H54 (cell line): ENCODE results near the gene LRRC1.

Source experiments
- DNase-seq: peaks from one replicate; pipeline ENCODE4 v3.0.0; 2011; ENCODE audit warnings: low spot score, mixed read lengths; ENCODE audit not compliant: insufficient read length
- FAIRE-seq: peaks from 3 replicates; lab custom pipeline; 2011; peaks lifted over from hg19 to GRCh38; lab: Jason Lieb, UNC
- POLR2A ChIP-seq: IDR thresholded peaks from 2 replicates; pipeline ENCODE4 v1.6.1; 2011; ENCODE audit warnings: low read depth, mild to moderate bottlenecking, low read length

LRRC1 gene

GRCh38 chr6:53814353-53814752 is 19.5 kb downstream of the LRRC1 start:
- DNase-seq (no peak), FAIRE-seq (no peak)
- no peak for TF ChIP-seq POLR2A

- TF ChIP-seq POLR2A: no peak
- no peak for DNase-seq
Measured at GRCh38 chr6:53815381-53816119, 20.7 kb downstream of the LRRC1 start.

DNA sequence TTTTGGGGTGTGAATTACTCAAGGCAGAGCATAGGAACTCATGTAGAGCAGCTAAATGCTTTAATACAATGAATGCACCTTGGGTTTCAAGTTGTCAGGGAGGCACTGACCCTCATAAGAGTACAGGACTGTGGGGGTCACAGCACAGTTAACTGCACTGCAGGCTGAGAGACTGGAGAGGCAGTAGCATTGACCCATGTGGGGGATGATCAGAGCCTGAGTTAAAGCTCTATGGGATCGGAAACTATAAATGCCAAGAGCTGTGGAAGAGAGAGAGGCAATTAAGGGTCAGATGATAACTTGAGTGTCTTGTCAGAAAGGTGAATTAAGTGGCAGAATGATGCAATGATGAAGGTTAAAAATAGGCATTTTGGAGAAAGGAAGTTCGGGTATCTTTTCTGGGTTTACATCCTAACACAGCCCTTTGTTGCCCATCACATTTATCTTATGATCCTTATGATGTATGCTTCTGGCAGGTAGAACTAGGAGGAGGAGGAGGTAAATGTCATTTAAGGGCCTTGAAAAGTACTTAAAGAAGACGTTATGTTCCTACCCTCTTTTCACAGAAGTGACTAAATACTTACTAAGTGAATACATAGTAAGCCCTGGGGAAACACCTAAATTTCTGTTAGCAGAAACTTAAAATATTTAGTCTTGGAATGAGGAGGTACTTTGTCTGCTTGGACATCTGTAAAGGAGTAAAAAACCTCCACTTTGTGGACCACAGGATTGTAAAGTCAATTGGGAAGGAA is 24.2 kb downstream of the LRRC1 start:
- no peak for TF ChIP-seq POLR2A
- FAIRE-seq (peak; percentile 45), DNase-seq (no peak)

More at GRCh38 chr6:53815381-53816119, 20.7 kb downstream of the LRRC1 start:
- FAIRE-seq: peak; percentile 27

DNA sequence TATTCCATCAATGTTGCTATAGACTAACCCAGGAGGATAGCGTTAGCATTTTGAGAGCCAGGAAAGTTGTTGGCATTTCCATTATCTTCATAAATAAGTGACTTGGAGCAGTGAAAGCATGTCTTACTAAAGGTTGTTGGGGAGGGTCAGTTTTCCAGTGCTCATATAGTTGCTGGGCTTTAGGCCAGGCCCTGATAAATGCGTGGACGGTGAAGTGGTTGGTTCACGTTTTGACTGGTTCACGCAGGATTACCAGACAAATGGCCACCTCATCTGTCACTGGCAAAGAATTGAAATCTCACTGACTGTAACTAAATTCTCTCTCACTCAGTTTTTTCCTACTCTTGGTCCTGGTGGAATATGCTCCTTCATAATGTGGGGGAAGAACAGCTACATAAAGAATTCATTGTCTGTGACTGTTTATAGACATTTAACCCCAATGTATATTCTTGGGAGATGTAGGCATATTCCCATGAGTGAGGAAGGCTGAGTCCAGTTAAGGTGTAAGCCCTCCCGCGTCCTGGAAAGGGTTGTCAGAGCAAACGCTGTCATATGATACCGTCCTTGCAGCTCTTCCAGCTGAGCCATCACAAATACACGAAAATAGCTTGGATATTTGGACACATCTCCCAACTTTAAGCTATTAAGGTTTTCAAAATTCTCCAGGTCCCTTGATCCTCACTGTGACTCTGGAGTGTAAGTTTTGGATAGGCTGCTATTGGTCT is 27.8 kb downstream of the LRRC1 start:
- TF ChIP-seq POLR2A: no peak
- no peak for FAIRE-seq
- no peak for DNase-seq

GRCh38 chr6:53824714-53825113 is 29.9 kb downstream of the LRRC1 start:
- TF ChIP-seq POLR2A: no peak
- DNase-seq: no peak
- no peak for FAIRE-seq

- TF ChIP-seq POLR2A: no peak
- no peak for FAIRE-seq
Measured at GRCh38 chr6:53825532-53826321, 30.9 kb downstream of the LRRC1 start.

DNA sequence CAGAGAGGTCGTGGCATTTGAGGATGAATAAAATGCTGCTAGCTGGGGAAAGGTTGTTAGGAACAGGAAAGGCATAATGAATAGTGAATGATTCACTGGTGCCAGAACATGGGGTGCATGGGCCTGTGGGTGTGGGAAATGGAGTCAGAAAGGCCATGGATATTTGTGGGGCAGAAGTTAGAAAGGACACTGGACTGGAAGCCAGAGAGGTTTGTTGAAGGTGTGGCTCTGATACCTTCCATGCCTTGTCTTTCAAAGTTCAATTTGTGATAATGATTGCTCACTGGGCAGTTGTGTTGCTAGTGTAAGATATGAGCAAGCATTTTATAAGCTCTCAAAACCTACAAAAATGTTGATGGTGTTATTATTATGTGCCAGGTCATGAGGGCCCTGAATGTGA is 32.7 kb downstream of the LRRC1 start:
- DNase-seq: no peak
- no peak for TF ChIP-seq POLR2A
- peak; percentile 82 for FAIRE-seq

More at GRCh38 chr6:53825532-53826321, 30.9 kb downstream of the LRRC1 start:
- no peak for DNase-seq

DNA sequence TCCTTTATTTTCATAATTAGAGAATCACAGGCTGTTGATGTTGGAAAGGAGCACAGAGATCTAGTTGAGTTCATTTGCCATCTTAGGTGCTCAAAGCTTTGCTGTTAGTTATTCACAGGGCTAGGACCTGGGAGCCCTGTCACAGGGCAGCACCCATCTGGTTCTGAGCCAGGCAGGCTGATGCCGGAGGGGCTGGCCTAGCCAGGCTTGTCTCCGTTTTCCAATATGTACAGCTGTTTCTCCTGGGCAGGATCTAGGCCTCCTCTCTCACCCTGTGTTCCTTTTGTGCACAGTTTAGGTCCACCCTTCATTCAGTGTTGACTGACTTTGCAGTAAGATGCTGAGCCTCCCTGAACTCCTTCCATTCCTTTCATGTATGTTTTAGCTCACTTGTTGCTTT is 33.4 kb downstream of the LRRC1 start:
- no peak for FAIRE-seq
- DNase-seq: no peak
- no peak for TF ChIP-seq POLR2A

DNA sequence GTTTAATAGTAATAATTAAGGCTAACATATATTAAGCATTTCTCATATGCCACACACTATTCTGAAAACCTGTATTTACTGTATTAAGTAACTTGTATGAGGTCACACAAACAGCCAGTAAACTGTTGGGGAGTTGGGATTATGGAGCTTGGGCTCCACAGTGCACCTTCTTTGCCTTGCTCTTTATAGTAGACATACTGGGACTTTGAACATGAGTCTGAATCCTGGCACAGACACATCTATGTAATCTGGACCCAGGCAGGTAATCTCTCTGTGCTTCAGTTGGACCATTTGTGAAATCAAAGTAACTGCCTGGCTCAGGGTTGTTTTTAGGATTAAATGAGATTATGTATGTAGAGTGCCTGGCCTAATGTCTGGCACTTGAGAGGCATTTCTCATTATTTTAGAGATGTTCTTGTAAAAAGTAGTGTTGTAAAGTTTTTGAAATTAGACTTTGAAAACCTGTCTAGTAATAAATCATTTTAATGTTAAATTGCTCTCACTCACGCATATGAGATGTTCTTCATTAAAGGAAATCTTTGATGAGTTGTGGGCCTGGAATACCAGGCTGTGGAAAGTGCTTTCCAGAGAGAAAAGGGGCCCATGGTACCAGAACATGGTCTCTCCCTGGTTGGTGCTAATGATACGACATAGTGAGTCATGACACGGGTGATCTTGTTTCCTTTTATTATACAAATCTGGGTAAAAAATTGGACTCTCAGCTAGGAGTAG is 34.3 kb downstream of the LRRC1 start:
- DNase-seq (no peak), FAIRE-seq (no peak)
- no peak for TF ChIP-seq POLR2A

DNA sequence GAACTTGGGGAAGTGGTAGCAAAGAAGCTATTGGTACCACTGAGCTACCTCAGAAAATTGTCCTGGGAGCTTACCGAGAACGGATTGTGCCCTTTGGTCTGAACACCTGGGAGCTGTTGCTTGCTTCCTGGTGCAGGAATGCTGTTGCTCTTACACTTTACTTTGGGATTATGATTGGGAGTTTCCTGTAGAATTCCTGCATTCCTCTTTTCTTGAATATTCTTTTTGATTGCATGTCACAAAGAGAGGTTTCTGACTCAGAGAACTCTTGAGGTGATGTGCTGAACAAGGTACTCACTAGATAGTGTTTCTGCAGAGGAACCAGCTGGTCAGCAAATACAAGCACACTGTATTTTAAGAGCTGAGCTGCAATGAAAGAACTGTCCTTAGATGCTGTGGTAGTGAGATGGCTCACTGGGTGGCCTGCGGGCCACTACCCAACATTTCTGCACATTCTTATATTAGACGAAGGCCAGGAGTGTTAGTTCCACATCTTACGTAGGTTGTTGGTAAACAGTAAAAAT is 35.0 kb downstream of the LRRC1 start:
- no peak for FAIRE-seq
- no peak for DNase-seq
- no peak for TF ChIP-seq POLR2A

DNA sequence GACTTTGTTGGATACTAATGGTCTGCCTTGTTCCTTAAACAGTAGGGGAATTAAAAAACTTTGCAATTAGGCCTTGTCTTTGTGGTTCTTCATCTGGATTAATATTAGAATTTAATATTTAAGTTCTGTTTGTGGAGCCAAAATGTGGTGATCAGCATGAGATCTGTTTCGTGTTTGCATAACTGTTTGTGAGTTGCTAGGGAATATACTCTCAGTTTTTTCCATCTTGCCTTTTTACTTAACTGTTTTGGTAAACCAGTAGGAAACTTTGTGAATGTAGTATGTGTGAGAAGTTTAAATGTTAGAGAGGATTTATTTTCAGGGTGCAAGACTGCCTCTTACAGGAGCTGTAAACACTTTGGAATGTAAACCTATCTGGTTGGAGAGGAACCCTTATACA is 35.6 kb downstream of the LRRC1 start:
- no peak for TF ChIP-seq POLR2A
- DNase-seq (no peak), FAIRE-seq (no peak)

DNA sequence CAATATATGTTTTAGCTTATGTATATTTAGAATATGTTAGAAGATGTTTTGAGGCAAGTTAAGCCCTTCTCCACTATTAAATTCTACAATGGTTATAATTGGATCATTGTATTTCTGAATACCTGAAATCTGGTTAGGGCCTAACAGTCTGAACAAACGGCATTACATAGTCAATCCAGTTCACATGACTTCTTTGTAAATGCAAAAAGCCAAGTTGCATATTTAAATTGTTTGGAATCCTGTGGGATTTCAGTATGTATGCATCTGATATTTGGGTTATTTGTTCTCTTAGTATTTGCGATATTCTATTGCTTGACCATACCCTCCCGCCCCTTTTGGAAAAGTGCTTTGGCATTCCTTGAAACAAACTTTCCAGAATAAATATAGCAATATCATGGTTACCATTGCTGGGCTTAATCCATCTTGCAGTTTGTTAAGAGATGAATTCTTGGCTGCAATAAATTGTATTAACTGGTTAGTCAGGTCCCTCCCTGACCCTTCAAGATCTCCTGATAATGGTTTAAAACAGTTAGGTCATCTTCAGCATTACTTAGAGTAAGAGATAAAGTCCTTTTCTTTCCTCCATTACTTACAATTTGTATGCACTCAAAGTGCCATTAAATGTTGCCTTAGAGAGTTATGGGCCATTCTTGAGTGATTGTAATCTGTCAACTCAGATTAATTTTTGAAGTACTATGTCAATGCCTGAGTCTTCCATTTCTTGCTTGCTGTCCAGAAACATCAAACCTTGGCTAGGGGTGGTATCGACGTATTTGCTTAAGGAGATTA is 36.5 kb downstream of the LRRC1 start:
- DNase-seq (no peak), FAIRE-seq (peak; percentile 41)
- TF ChIP-seq POLR2A: no peak
